ENCODE results near the gene SIMC1.

Gene SIMC1

DNA sequence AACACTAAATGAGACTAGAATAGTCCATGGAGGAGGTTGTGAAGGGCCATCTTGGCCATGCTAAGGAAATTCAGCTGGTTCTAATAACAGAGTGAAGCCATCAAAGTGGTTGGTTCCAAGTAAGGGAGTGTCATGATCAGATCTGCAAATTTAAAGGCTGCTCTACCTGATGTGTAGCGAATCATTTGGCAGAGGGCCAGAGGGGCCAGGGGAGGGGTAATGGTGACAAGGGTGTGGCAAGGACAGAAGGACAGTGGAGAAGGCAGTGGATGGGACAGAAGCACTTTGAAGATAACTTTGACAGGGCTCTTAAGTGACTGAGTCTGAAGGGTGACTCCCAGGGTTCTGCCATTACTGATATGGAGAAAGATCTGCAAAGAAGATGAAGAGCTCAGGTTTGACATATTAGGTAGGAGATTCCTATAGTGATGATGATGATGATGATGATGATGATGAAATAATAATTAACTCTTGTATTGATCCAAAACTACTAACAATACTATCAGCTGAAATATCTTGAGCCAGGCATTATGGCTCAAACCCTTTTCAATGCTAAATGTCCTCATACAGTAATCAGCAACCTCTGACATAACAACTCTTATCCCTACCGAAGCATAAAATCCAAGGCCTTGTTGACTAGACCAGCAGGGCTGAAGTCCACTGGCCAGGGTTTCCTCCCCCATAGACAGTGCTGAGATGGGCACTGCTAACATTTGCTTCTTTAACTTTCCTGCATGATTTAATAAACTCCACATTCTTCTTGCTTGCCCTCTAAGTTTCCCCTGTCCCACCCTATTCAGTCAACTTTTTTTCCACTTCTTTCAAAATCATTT lies 103.3 kb downstream of the SIMC1 start:
- TF ChIP-seq, protein P1, sequence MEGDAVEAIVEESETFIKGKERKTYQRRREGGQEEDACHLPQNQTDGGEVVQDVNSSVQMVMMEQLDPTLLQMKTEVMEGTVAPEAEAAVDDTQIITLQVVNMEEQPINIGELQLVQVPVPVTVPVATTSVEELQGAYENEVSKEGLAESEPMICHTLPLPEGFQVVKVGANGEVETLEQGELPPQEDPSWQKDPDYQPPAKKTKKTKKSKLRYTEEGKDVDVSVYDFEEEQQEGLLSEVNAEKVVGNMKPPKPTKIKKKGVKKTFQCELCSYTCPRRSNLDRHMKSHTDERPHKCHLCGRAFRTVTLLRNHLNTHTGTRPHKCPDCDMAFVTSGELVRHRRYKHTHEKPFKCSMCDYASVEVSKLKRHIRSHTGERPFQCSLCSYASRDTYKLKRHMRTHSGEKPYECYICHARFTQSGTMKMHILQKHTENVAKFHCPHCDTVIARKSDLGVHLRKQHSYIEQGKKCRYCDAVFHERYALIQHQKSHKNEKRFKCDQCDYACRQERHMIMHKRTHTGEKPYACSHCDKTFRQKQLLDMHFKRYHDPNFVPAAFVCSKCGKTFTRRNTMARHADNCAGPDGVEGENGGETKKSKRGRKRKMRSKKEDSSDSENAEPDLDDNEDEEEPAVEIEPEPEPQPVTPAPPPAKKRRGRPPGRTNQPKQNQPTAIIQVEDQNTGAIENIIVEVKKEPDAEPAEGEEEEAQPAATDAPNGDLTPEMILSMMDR (IDR thresholded peaks at IDR 0.05; ENCODE audit: low read depth, low read length) = no peak
- DNase-seq (ENCODE audit: low read depth in 2 of 2) = no peak
- H3K4me3 ChIP-seq (replicated peaks in 1 of 2; ENCODE audit: low read depth in 2 of 2, low read length in 2 of 2) = no peak overlapping the region

DNA sequence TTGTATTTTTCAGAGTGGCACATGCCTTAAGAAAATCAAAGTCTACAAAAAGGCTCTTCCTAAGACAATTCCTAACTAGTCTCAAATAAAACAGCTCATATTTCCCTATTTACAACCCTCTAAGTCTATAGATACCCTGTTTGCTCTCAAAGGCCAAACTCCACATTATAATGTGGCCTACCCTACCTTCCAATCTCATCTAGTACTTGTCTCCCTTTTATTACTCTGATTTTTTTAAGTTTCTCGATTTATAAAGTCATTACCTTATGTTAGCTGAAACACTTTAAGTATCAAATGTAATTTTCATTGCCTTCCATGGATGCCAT lies 103.9 kb downstream of the SIMC1 start:
- no peak for DNase-seq (ENCODE audit: low read depth in 2 of 2)
- TF ChIP-seq, protein P1 (IDR thresholded peaks at IDR 0.05; ENCODE audit: low read depth, low read length) = no peak
- no peak overlapping the region for H3K4me3 ChIP-seq (replicated peaks in 1 of 2; ENCODE audit: low read depth in 2 of 2, low read length in 2 of 2)

DNA sequence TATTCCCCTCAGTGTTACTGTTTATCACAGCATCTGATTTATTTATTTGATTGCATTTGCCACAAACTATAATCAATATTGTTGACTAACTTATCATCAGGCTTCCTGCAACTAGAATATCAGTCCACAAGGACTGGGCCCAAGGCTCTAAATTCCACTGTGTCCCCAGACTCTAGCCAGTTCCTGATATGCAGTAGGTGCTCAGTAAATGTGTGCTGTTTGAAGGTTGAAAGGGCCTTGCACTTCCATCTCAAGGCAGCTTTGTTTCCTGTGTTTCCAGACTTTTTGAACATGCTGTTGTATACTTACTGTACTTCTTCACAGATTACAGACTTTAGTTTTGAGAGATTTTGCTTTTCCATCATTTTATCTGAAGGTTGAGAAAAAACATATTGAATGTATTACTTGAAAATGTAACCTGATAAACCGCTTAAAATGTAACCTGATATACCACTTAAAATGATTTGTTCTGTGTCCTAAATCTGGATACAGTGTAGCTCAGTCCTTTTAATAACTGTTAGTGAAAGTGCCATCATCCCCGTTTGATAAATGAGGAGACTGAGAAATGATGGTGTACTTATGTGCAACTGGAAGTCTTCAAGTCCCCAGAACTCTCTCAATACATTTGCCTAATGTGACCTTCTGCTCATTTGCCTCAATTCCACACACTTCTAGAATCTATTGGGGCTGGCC lies 104.7 kb downstream of the SIMC1 start:
- TF ChIP-seq, protein P1 (IDR thresholded peaks at IDR 0.05; ENCODE audit: low read depth, low read length) = no peak
- H3K4me3 ChIP-seq (replicated peaks in 1 of 2; ENCODE audit: low read depth in 2 of 2, low read length in 2 of 2) = no peak overlapping the region
- no peak for DNase-seq (ENCODE audit: low read depth in 2 of 2)

DNA sequence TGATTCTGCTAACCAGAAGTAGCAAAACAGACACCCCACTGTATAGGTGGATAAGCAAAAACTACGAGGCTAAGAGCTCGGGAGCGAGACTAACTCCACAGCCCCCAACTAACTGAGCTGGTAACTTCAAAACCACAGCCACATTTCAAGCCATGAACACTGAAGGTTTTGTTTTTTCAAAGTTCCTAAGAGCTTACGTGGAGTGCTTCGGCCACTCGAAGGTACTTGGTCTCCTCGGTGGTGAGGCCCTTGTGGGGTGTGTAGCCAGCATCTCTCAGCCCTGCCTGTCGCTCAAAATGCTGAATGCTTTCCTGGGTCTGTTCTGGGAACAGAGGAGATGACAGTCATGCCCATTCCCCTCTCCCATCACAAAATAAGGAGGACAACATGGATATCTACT lies 112.2 kb downstream of the SIMC1 start:
- TF ChIP-seq, protein P1 (IDR thresholded peaks at IDR 0.05; ENCODE audit: low read depth, low read length) = no peak
- DNase-seq (ENCODE audit: low read depth in 2 of 2) = no peak

DNA sequence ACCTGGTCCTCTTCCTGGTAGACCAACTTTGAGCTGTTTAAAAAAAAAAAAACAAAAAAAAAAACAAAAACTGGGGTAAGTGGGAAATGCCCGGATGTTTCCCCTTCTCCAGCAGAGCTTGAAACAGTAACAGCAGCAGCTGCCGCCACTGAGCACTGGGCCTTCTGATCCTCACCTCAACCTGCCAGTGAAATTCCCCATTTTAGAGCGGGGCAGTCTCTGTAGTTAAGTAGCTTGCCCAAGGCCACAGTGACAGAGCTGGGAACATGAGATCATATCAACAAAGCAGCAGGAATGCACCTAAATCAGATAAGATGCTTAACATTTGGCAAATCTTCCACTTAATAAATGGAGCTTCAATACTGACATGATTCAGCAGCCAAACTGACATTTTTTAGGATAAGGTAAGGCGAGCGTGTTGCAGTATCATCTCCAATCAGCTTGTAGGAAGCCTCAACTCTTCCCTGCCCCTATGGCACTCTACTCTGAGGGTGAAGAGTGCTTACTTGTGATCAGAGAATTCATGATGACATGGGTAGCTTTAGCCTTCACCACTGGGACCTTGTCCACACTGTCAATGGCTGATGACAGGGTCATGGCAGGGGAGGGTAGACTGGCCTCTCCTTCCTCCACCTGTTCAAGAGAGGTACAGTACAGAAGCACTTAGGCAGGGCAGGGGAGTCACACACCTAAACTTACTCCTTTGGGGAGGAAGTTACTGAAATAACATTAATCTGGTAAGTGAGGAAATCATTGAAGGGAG lies 114.1 kb downstream of the SIMC1 start:
- DNase-seq (ENCODE audit: low read depth in 2 of 2) = no peak
- no peak overlapping the region for H3K4me3 ChIP-seq (replicated peaks in 1 of 2; ENCODE audit: low read depth in 2 of 2, low read length in 2 of 2)
- TF ChIP-seq, protein P1 (IDR thresholded peaks at IDR 0.05; ENCODE audit: low read depth, low read length) = no peak

More for the DNA sequence above, 112.2 kb downstream of the SIMC1 start:
- H3K4me3 ChIP-seq (replicated peaks in 1 of 2; ENCODE audit: low read depth in 2 of 2, low read length in 2 of 2) = no peak overlapping the region

DNA sequence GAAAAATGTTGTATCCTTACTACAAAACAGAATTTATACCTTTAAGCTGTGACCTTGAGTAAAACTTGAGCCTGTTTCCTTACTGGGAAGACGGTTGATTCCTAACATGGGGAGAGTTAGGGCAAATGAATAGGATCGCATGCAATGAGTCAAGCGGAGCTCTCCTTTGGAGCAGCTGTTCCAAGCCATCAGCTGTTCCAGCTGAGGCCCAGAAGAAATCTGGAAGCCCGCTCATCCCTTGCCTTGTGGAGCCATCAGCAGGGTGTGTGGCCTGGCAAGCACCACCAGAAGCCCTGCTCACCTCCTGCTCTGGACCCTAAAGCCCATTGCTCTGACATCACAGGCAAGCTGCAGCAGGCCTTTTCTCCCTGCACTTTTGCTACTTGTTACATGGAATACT lies 115.3 kb downstream of the SIMC1 start:
- H3K4me3 ChIP-seq (replicated peaks in 1 of 2; ENCODE audit: low read depth in 2 of 2, low read length in 2 of 2) = no peak overlapping the region
- TF ChIP-seq, protein P1 (IDR thresholded peaks at IDR 0.05; ENCODE audit: low read depth, low read length) = no peak
- DNase-seq (ENCODE audit: low read depth in 2 of 2) = no peak

All from cardiac fibroblast (primary cell).